Stimulated activated CD4-positive, alpha-beta T cell treated with anti-CD3 and anti-CD28 coated beads, Interleukin-4, amount 100 ng/mL, for 24 hours (primary cell): ENCODE measurements around the gene RIF1.

Experiments used
- DNase-seq: peaks from one replicate; pipeline ENCODE4 v3.0.0-alpha.2; 2020

Gene RIF1

GRCh38 chr2:151522556-151522955 lies 112.9 kb downstream of the RIF1 start:
- DNase-seq: no peak

GRCh38 chr2:151523850-151524249 lies 114.1 kb downstream of the RIF1 start:
- no peak for DNase-seq

- no peak for DNase-seq
Observed at GRCh38 chr2:151525821-151526373, 116.2 kb downstream of the RIF1 start.

- no peak for DNase-seq
Observed at GRCh38 chr2:151526572-151527090, 116.9 kb downstream of the RIF1 start.
